K562 (cell line): Measurements from ENCODE around the gene ZNF213. TPM values are rescaled to one million over a fixed set of nuclear protein-coding genes. Genes with fewer than 3 reads are reported as not detected.
A peak's percentile ranks its signal among the peaks of the same experiment; 100 is the strongest.

ENCODE experiments used
- BRCA1 ChIP-seq, 2 experiments: fragments of 450-650 bp in 1 of 2; sonication (generic) in 1 of 2; formaldehyde crosslinking in 1 of 2; IDR thresholded peaks; 2 replicates each; pipeline versions ENCODE4 v1.5.0 to v1.6.1; 2017 to 2020; ENCODE audit warnings: mild to moderate bottlenecking in 1 of 2, missing genetic modification reagents in 1 of 2
- BRF1 ChIP-seq: IDR thresholded peaks from 3 replicates; pipeline ENCODE4 v1.6.1; 2011; ENCODE audit warnings: borderline replicate concordance, mild to moderate bottlenecking; ENCODE audit not compliant: insufficient read length; ENCODE audit errors: extremely low read depth
- DEAF1 ChIP-seq: fragments of 450-650 bp; formaldehyde crosslinking; IDR thresholded peaks from 2 replicates; pipeline ENCODE4 v1.4.0; 2020; ENCODE audit warnings: mild to moderate bottlenecking, moderate library complexity
- MAX ChIP-seq: sonication (generic); formaldehyde crosslinking; IDR thresholded peaks from 2 replicates; pipeline ENCODE4 v1.9.0; 2022; ENCODE audit warnings: mild to moderate bottlenecking, missing genetic modification reagents
- MTA1 ChIP-seq: fragments of 450-650 bp; IDR thresholded peaks from 2 replicates; pipeline ENCODE4 v1.6.1; 2017; ENCODE audit warnings: borderline replicate concordance
- NFE2L1 ChIP-seq: fragments of 450-650 bp; IDR thresholded peaks from 2 replicates; pipeline ENCODE4 v1.6.1; 2016; ENCODE audit warnings: missing genetic modification characterization, low read depth, mild to moderate bottlenecking, missing compliant biosample characterization, moderate library complexity, borderline replicate concordance
- TAF1 ChIP-seq: IDR thresholded peaks from 2 replicates; pipeline ENCODE4 v1.6.1; 2011; ENCODE audit warnings: mild to moderate bottlenecking, low read length, moderate library complexity; ENCODE audit not compliant: insufficient read depth, control insufficient read depth, severe bottlenecking; ENCODE audit errors: extremely low read depth
- ZFP36 ChIP-seq: fragments of 150-350 bp; IDR thresholded peaks from 2 replicates; pipeline ENCODE4 v1.6.1; 2018; ENCODE audit warnings: low read length, low read depth; ENCODE audit not compliant: partially characterized antibody
- ZNF12 ChIP-seq: sonication (generic); formaldehyde crosslinking; IDR thresholded peaks from 2 replicates; pipeline ENCODE4 v1.4.0; 2020; ENCODE audit warnings: mild to moderate bottlenecking, missing genetic modification reagents
- ZNF143 ChIP-seq: sonication (generic); formaldehyde crosslinking; IDR thresholded peaks from 2 replicates; pipeline ENCODE4 v1.9.0; 2022; ENCODE audit warnings: mild to moderate bottlenecking, missing genetic modification reagents
- ZNF316 ChIP-seq: fragments of 450-650 bp; IDR thresholded peaks from 2 replicates; pipeline ENCODE4 v1.6.1; 2016
- polyA plus RNA-seq, 8 experiments: library from polyadenylated mRNA; depleted of rRNA in 4 of 8; stranded (reverse) in 5 of 8; unstranded in 3 of 8; fragments of >200 nt; fragmentation: Nextera tagmentation in 2 of 8; fragmentation: Illumina TruSeq in 1 of 8; extraction: Ambion mirVana in 2 of 8; extraction: Trizol in 1 of 8; gene quantifications; 2 replicates each; pipeline versions ENCODE4 v1.2.1 to v1.2.3, GENCODE V29; 2011 to 2014; ENCODE audit warnings: inconsistent platforms in 1 of 8, missing spikeins in 1 of 8
- total RNA-seq, 7 experiments: library from RNA; depleted of rRNA in 6 of 7; stranded (reverse); fragments of >200 nt in 6 of 7; fragmentation: Illumina TruSeq in 2 of 7; extraction: Trizol in 2 of 7; gene quantifications; 2 replicates each; pipeline versions ENCODE4 v1.2.1 to v1.2.3, GENCODE V29; 2011 to 2021; ENCODE audit warnings: low replicate concordance in 1 of 7
- TF ChIP-seq, protein P1 (sequence below): IDR thresholded peaks from 2 replicates; pipeline ENCODE4 v1.6.1; 2011; ENCODE audit warnings: borderline replicate concordance, low read depth, mild to moderate bottlenecking, moderate library complexity, low read length; ENCODE audit not compliant: insufficient read depth, poor library complexity, severe bottlenecking
- TF ChIP-seq, protein P2 (sequence below): fragments of 250-450 bp; sonication (Bioruptor Pico); IDR thresholded peaks from 2 replicates; pipeline ENCODE4 v1.5.0; 2021; ENCODE audit warnings: mild to moderate bottlenecking, moderate library complexity
- TF ChIP-seq, protein P3 (sequence below): fragments of 450-650 bp; IDR thresholded peaks from 2 replicates; pipeline ENCODE4 v1.6.1; 2018; ENCODE audit warnings: mild to moderate bottlenecking, low read depth; ENCODE audit not compliant: partially characterized antibody
- TF ChIP-seq, protein P4 (sequence below): fragments of 450-650 bp; formaldehyde crosslinking; conservative IDR thresholded peaks from 2 replicates; pipeline ENCODE4 v1.4.0; 2022; ENCODE audit warnings: mild to moderate bottlenecking, missing genetic modification characterization

The ZNF213 gene
- total and polyA plus RNA-seq, 9 of the 15 experiments (the other 6 are each of a cell fraction or from before 2014, with no cell fraction given): 0.49 to 10.0 (median 1.8) TPM

DNA sequence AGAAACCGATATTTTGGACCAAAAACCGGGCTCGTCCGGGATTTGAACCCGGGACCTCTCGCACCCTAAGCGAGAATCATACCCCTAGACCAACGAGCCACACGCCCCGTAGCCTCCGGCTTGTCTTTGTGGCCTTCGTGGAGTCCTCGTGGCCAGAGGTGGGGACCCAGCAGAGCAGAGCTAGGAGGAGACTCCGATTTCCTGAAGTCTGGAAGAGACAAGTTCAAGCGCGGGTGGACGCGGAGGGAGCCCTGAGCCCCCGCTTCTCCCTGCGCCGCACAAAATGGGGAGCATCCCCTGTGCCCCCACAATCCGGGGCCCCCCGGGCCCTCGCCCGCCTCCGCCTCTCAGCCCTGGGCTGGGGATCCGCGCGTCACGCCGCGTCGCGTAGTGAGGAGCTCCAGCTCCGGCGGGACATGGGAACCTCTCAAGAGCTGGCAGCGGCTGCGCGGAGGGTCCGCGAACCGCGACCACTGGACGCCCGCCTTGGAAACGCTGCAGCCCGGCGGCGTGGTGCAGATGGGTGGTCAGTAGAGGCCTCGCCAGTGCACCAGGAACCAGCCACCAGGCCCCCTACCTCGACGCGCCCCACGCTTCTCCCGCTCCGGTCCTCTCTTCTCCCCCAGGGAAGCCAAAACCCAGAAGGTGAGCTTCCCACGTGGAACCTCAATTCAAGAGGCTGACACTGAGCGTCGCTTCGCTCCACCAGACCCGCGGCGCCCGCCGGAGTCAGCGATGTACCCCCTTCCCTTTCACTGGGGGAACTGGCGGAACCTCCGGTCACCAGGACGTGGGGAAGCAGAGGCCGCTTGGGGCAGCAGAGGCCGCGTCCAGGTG is 48.0 kb downstream of the ZNF213 start (continued):
- TF ChIP-seq, protein P1, sequence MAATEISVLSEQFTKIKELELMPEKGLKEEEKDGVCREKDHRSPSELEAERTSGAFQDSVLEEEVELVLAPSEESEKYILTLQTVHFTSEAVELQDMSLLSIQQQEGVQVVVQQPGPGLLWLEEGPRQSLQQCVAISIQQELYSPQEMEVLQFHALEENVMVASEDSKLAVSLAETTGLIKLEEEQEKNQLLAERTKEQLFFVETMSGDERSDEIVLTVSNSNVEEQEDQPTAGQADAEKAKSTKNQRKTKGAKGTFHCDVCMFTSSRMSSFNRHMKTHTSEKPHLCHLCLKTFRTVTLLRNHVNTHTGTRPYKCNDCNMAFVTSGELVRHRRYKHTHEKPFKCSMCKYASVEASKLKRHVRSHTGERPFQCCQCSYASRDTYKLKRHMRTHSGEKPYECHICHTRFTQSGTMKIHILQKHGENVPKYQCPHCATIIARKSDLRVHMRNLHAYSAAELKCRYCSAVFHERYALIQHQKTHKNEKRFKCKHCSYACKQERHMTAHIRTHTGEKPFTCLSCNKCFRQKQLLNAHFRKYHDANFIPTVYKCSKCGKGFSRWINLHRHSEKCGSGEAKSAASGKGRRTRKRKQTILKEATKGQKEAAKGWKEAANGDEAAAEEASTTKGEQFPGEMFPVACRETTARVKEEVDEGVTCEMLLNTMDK: no peak
- TF ChIP-seq, protein P2, sequence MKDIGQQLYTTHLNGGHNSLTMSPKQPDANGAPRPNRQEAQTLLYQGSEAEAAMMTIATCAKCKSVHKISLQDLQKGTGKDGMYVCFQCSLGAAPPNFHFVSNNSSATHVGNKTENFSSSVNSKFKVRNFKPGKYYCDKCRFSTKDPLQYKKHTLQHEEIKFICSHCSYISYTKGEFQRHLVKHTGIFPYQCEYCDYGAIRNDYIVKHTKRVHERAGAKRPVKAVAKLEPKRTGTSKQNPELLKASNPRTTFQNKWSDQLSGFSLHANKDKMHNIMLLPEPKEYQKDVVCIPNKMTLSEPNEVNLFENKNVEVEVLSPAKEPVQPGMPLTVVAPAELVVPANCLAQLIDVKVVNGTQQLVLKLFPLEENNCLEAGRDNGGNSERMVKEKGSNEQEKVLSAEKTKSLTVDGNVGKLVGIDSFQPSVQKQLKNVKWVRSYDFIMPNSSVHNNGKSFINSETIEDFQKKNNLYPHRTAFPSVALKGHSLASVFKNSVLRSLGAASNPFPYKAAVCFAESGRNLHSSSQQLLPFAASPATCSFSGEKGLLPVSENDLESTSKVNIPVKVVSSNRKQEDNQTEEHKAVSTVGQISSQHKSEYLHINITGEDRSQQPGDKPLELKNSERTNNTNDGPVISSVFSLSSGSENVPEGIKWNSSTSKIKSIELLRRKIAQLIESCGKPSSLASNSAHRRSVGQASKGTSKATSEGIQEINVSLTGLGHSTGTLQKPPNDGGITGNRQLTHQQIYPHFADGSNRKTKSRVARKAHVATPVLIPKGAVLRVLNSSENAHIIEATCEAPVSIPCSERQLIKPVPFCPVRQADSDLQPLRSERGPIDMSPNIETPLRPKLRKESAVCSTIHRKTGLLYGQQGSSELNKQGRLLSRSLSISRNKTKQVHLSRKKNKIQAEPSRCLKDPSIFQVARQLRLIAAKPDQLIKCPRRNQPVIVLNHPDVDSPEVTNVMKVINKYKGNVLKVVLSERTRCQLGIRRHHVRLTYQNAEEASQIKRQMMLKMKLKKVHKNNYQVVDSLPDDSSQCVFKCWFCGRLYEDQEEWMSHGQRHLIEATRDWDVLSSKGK (CRISPR knock-in tag): no peak
- no peak for TF ChIP-seq NFE2L1
- TF ChIP-seq MAX: peak; percentile 67
- TF ChIP-seq ZFP36: no peak
- no peak for TF ChIP-seq DEAF1
- TF ChIP-seq BRCA1 (IDR thresholded peaks at IDR 0.05): no peak
- no peak for TF ChIP-seq BRCA1 (CRISPR knock-in tag; IDR thresholded peaks at IDR 0.05)
- TF ChIP-seq, protein P3, sequence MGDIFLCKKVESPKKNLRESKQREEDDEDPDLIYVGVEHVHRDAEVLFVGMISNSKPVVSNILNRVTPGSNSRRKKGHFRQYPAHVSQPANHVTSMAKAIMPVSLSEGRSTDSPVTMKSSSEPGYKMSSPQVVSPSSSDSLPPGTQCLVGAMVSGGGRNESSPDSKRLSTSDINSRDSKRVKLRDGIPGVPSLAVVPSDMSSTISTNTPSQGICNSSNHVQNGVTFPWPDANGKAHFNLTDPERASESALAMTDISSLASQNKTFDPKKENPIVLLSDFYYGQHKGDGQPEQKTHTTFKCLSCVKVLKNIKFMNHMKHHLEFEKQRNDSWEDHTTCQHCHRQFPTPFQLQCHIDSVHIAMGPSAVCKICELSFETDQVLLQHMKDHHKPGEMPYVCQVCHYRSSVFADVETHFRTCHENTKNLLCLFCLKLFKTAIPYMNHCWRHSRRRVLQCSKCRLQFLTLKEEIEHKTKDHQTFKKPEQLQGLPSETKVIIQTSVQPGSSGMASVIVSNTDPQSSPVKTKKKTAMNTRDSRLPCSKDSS: no peak
- TF ChIP-seq ZNF316: no peak
- peak; percentile 36 for TF ChIP-seq BRF1
- no peak for TF ChIP-seq TAF1
- peak; percentile 28; the same call in 1 of the 2 replicates for TF ChIP-seq MTA1
- TF ChIP-seq, protein P4, sequence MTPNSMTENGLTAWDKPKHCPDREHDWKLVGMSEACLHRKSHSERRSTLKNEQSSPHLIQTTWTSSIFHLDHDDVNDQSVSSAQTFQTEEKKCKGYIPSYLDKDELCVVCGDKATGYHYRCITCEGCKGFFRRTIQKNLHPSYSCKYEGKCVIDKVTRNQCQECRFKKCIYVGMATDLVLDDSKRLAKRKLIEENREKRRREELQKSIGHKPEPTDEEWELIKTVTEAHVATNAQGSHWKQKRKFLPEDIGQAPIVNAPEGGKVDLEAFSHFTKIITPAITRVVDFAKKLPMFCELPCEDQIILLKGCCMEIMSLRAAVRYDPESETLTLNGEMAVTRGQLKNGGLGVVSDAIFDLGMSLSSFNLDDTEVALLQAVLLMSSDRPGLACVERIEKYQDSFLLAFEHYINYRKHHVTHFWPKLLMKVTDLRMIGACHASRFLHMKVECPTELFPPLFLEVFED (CRISPR knock-in tag): no peak
- TF ChIP-seq ZNF143: no peak
- TF ChIP-seq ZNF12 (CRISPR knock-in tag): no peak
